OCI-LY7 (cell line): ENCODE results near the gene PIGM.

Experiments
- CTCF ChIP-seq: fragments of 200-600 bp; sonication (generic); conservative IDR thresholded peaks from 2 replicates; pipeline ENCODE4 v1.5.1; 2014; ENCODE audit warnings: mild to moderate bottlenecking, antibody characterized with exemption, low read length, moderate library complexity, mixed read lengths
- EZH2phosphoT487 ChIP-seq: fragments of 200-600 bp; sonication (generic); IDR thresholded peaks from 2 replicates; pipeline ENCODE4 v1.6.1; 2018; ENCODE audit warnings: low read depth, borderline replicate concordance, mild to moderate bottlenecking, mixed run types, antibody characterized with exemption, low read length, moderate library complexity, mixed read lengths

- TF ChIP-seq CTCF = no peak
- no peak for TF ChIP-seq EZH2phosphoT487
Measured at GRCh38 chr1:159983681-159984080, 48.1 kb downstream of the PIGM start.
